Measurements from ENCODE around the gene TBC1D8. TPM values are rescaled to one million over a fixed set of nuclear protein-coding genes. Genes with fewer than 3 reads are reported as not detected.

Gene TBC1D8
- total RNA-seq, 1 experiment from 2014 or later: 139 TPM

GRCh38 chr2:100983201-100983600 lies 168.0 kb downstream of the TBC1D8 start:
- no peak overlapping the region for H3K4me3 ChIP-seq (ENCODE audit: low read depth in 2 of 2, low read length in 2 of 2)
- intact Hi-C loops (cut with micrococcal nuclease; ENCODE audit: unreplicated experiment) (loop anchor here (5.0 kb wide), 1 partner anchor 161 kb away; the partner anchor contains the start of gene NPAS2), in situ Hi-C loops (cut with HindIII; ENCODE audit: low pct_unique_long_range_greater_than_20kb, low sequenced_read_pairs) (no loop called here)
- H3K36me3 ChIP-seq (ENCODE audit: control insufficient read depth, insufficient read depth, low read length): 0 out of 2 replicates have a peak, but pooled peaks cover 4% of the 10 kb centered on the region
- peaks cover 11% of the 10 kb centered on the region for H3K4me1 ChIP-seq (ENCODE audit: control insufficient read depth, insufficient read depth, low read length)
- H3K9me3 ChIP-seq (ENCODE audit: control insufficient read depth, insufficient read depth, low read depth, low read length): no peaks in the 10 kb centered on the region
- DNase-seq (ENCODE audit: low read depth, low spot score) (no peak), ATAC-seq (no peak)
- H3K27me3 ChIP-seq (ENCODE audit: control insufficient read depth, insufficient read depth, low read length): no peaks in the 10 kb centered on the region
- H3K27ac ChIP-seq (ENCODE audit: low read length): no peak overlapping the region
- no peak for TF ChIP-seq SIN3A (IDR thresholded peaks at IDR 0.05; ENCODE audit: borderline replicate concordance, insufficient read depth, low read depth, low read length)
- no peak for TF ChIP-seq CTCF (IDR thresholded peaks at IDR 0.05)
- TF ChIP-seq POLR2AphosphoS5 (IDR thresholded peaks at IDR 0.05; ENCODE audit: low read depth, low read length): no peak
- TF ChIP-seq REST (IDR thresholded peaks at IDR 0.05; ENCODE audit: insufficient read depth in 1 of 2, low read depth in 2 of 2, low read length in 1 of 2): no peak
- TF ChIP-seq TCF7L2 (IDR thresholded peaks at IDR 0.05; ENCODE audit: low read depth, low read length): no peak
- POLR2A ChIA-PET: no interaction called here
- BruUV-seq (replicated peaks): no TSS peak
- CTCF ChIA-PET: interaction anchor here (0.6 kb wide), 1 partner anchor 149 kb away, joined by 3 read pairs; no protein-coding TSS in a partner anchor

GRCh38 chr2:100982431-100982861 lies 168.7 kb downstream of the TBC1D8 start:
- H3K9me3 ChIP-seq (ENCODE audit: control insufficient read depth, insufficient read depth, low read depth, low read length): no peaks in the 10 kb centered on the region
- TF ChIP-seq SIN3A (IDR thresholded peaks at IDR 0.05; ENCODE audit: borderline replicate concordance, insufficient read depth, low read depth, low read length) (no peak), REST (IDR thresholded peaks at IDR 0.05; ENCODE audit: insufficient read depth in 1 of 2, low read depth in 2 of 2, low read length in 1 of 2) (no peak), POLR2AphosphoS5 (IDR thresholded peaks at IDR 0.05; ENCODE audit: low read depth, low read length) (no peak), TCF7L2 (IDR thresholded peaks at IDR 0.05; ENCODE audit: low read depth, low read length) (no peak), CTCF (IDR thresholded peaks at IDR 0.05) (no peak)
- POLR2A ChIA-PET: no interaction called here
- ATAC-seq (peak; percentile 24), DNase-seq (ENCODE audit: low read depth, low spot score) (no peak)
- in situ Hi-C loops (cut with HindIII; ENCODE audit: low pct_unique_long_range_greater_than_20kb, low sequenced_read_pairs): no loop called here
- H3K36me3 ChIP-seq (ENCODE audit: control insufficient read depth, insufficient read depth, low read length): 0 out of 2 replicates have a peak, but pooled peaks cover 4% of the 10 kb centered on the region
- no TSS peak for BruUV-seq (replicated peaks)
- H3K27ac ChIP-seq (ENCODE audit: low read length): no peak overlapping the region
- H3K4me1 ChIP-seq (ENCODE audit: control insufficient read depth, insufficient read depth, low read length): peaks cover 11% of the 10 kb centered on the region
- no peak overlapping the region for H3K4me3 ChIP-seq (ENCODE audit: low read depth in 2 of 2, low read length in 2 of 2)
- CTCF ChIA-PET: interaction anchor here (0.6 kb wide), 1 partner anchor 149 kb away, joined by 3 read pairs; no protein-coding TSS in a partner anchor
- intact Hi-C loops (cut with micrococcal nuclease; ENCODE audit: unreplicated experiment): loop anchor here (5.0 kb wide), 1 partner anchor 160 kb away; the partner anchor contains the start of gene NPAS2
- H3K27me3 ChIP-seq (ENCODE audit: control insufficient read depth, insufficient read depth, low read length): no peaks in the 10 kb centered on the region

All from Panc1 (cell line).